ENCODE results near the gene NOC2L. TPM values are rescaled to one million over a fixed set of nuclear protein-coding genes. Genes with fewer than 3 reads are reported as not detected.
"Not testable (repeated sequence)": the region's sequence is repeated elsewhere in the genome, so short reads cannot be mapped to it uniquely, and the experiment has no call there.

Gene NOC2L
- total RNA-seq, 1 donor from 2014 or later, result 39.6 TPM

- peaks cover 7% of the 10 kb centered on the region for H3F3A ChIP-seq (ENCODE audit: low read depth)
- H3K27me3 ChIP-seq, result peaks cover 63% of the 10 kb centered on the region
- H3K36me3 Mint-ChIP-seq, result peaks cover 3% of the 10 kb centered on the region
- no peaks in the 10 kb centered on the region for H3K36me3 ChIP-seq
- H2AFZ ChIP-seq (replicated peaks), result no peak overlapping the region
- TF ChIP-seq CTCF (IDR thresholded peaks at IDR 0.05), result no peak
- no peak for TF ChIP-seq EZH2phosphoT487 (IDR thresholded peaks at IDR 0.05)
- TF ChIP-seq EZH2 (IDR thresholded peaks at IDR 0.05), result no peak
- H3K4me3 ChIP-seq, result no peak overlapping the region
- H3K9me3 Mint-ChIP-seq, result peaks cover 4% of the 10 kb centered on the region
- no peaks in the 10 kb centered on the region for H4K20me1 ChIP-seq (ENCODE audit: low read depth)
- H3K27ac ChIP-seq, result no peak overlapping the region
- H3K9me3 ChIP-seq (ENCODE audit: low read depth), result no peaks in the 10 kb centered on the region
- no peak overlapping the region for H3K9ac ChIP-seq
- H3K4me3 Mint-ChIP-seq, result no peak overlapping the region
- H3K79me2 ChIP-seq (ENCODE audit: low read depth), result no peaks in the 10 kb centered on the region
- no peaks in the 10 kb centered on the region for H3K4me1 ChIP-seq
- H3K27ac Mint-ChIP-seq, result no peak overlapping the region
- peaks cover 22% of the 10 kb centered on the region for H3K27me3 Mint-ChIP-seq (ENCODE audit: insufficient read depth, low read depth)
- peaks cover 10% of the 10 kb centered on the region for H3K4me1 Mint-ChIP-seq
- DNase-seq (ENCODE audit: low spot score), result no peak
- no peak overlapping the region for H3K4me2 ChIP-seq
These were observed 20.0 kb upstream of the NOC2L start for GRCh38 chr1:978835-979743.

DNA sequence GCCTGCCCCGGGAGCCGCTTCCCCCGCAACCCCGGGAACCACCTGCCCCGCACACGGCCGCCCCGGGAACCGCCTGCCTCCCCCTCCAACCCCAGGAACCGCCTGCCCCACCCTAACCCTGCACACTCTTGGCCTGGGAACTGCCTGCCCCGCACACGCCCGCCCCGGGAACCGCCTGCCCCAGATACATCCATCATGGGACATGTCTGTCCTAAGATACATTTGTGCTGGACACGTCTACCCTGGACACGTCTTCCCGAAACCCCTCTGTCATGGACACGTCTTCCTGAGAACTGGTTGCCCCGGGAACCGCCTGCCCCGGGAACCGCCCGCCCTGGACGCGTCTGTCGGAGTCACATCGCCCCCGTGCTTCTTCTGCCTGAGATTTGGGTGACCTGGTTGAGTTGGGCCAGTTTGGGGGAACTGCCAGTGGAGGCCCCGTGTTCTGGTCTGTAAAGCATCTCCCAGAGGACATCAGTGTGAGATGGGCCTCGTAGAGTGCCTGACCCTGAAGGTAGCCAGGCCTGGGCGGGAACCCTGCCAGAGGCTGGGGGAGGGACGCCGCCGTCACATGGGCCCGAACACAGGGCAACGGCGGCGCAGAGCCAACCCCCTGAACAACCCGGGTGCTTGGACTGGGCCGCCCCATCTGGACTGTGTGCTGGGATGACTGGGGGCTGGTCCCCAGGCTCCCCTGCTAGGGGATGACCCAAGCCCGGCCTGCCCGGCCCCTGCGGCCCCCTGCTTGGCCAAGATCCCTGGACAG lies 19.2 kb upstream of the NOC2L start:
- no peaks in the 10 kb centered on the region for H3K9me3 ChIP-seq (ENCODE audit: low read depth)
- no peaks in the 10 kb centered on the region for H3K4me1 ChIP-seq
- H3K9me3 Mint-ChIP-seq, result peaks cover 4% of the 10 kb centered on the region
- peaks cover 3% of the 10 kb centered on the region for H3K36me3 Mint-ChIP-seq
- no peaks in the 10 kb centered on the region for H3K79me2 ChIP-seq (ENCODE audit: low read depth)
- no peak overlapping the region for H2AFZ ChIP-seq (replicated peaks)
- no peak for DNase-seq (ENCODE audit: low spot score)
- H4K20me1 ChIP-seq (ENCODE audit: low read depth), result no peaks in the 10 kb centered on the region
- peaks cover 20% of the 10 kb centered on the region for H3K27me3 Mint-ChIP-seq (ENCODE audit: insufficient read depth, low read depth)
- no peak overlapping the region for H3K9ac ChIP-seq
- peaks cover 7% of the 10 kb centered on the region for H3F3A ChIP-seq (ENCODE audit: low read depth)
- no peak overlapping the region for H3K27ac ChIP-seq
- H3K4me1 Mint-ChIP-seq, result peaks cover 9% of the 10 kb centered on the region
- peak overlapping the region; percentile 94 for H3K27ac Mint-ChIP-seq
- no peak for TF ChIP-seq EZH2phosphoT487 (IDR thresholded peaks at IDR 0.05)
- no peak for TF ChIP-seq CTCF (IDR thresholded peaks at IDR 0.05)
- no peak for TF ChIP-seq EZH2 (IDR thresholded peaks at IDR 0.05)
- H3K36me3 ChIP-seq, result no peaks in the 10 kb centered on the region
- H3K4me3 Mint-ChIP-seq, result peak overlapping the region; percentile 78
- H3K27me3 ChIP-seq, result peaks cover 63% of the 10 kb centered on the region
- H3K4me3 ChIP-seq, result no peak overlapping the region
- no peak overlapping the region for H3K4me2 ChIP-seq

DNA sequence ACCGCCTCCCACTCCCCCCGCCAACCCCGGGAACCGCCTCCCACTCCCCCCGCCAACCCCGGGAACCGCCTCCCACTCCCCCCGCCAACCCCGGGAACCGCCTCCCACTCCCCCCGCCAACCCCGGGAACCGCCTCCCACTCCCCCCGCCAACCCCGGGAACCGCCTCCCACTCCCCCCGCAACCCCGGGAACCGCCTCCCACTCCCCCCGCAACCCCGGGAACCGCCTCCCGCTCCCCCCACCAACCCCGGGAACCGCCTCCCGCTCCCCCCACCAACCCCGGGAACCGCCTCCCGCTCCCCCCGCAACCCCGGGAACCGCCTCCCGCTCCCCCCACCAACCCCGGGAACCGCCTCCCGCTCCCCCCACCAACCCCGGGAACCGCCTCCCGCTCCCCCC lies 17.7 kb upstream of the NOC2L start:
- H3K4me3 Mint-ChIP-seq; H3K4me3 ChIP-seq; H3K27ac ChIP-seq; H2AFZ ChIP-seq (replicated peaks); H3K4me2 ChIP-seq; H3K79me2 ChIP-seq (ENCODE audit: low read depth); H3F3A ChIP-seq (ENCODE audit: low read depth); H3K36me3 Mint-ChIP-seq; H3K36me3 ChIP-seq; H3K4me1 Mint-ChIP-seq; H3K9me3 Mint-ChIP-seq; H3K27ac Mint-ChIP-seq; H3K9me3 ChIP-seq (ENCODE audit: low read depth); H3K4me1 ChIP-seq; H3K9ac ChIP-seq; H4K20me1 ChIP-seq (ENCODE audit: low read depth); DNase-seq (ENCODE audit: low spot score): not testable (repeated sequence)
- peaks cover 21% of the 10 kb centered on the region for H3K27me3 Mint-ChIP-seq (ENCODE audit: insufficient read depth, low read depth)
- peaks cover 63% of the 10 kb centered on the region for H3K27me3 ChIP-seq

Measured in neural progenitor cell (in vitro differentiated cells).